HEK293 (cell line): ENCODE measurements around the gene OR2F1.

Source experiments
- CTCF ChIA-PET: fragments of 350-600 bp; formaldehyde crosslinking; extraction: SDS; loops from one replicate; lab custom pipeline; 2021; ENCODE audit warnings: antibody characterized with exemption; lab: Yijun Ruan, JAX
- POLR2A ChIA-PET: fragments of 300-600 bp; formaldehyde crosslinking; extraction: SDS; loops from one replicate; lab custom pipeline; 2020; ENCODE audit warnings: antibody characterized with exemption, inconsistent platforms; lab: Yijun Ruan, JAX
- H3K27ac ChIP-seq: fragments of 200-500 bp; sonication (Bioruptor generic); 2 replicates; pipeline ENCODE4 v1.5.1; 2014; ENCODE audit warnings: low read depth, low read length, control low read depth, inconsistent platforms; ENCODE audit errors: extremely low read depth
- H3K36me3 ChIP-seq, 2 experiments: fragments of 200-500 bp in 1 of 2; sonication (Bioruptor generic) in 1 of 2; 1 replicate in 1 of 2; 2 replicates in 1 of 2; pipeline ENCODE4 v1.5.1; 2014 to 2017; ENCODE audit warnings: inconsistent platforms in 2 of 2, low read length in 2 of 2; ENCODE audit not compliant: control insufficient read depth in 2 of 2, insufficient read depth in 1 of 2
- H3K4me1 ChIP-seq: fragments of 200-500 bp; sonication (Bioruptor generic); 2 replicates; pipeline ENCODE4 v1.5.1; 2014; ENCODE audit warnings: mild to moderate bottlenecking, low read length, inconsistent platforms; ENCODE audit not compliant: control insufficient read depth, insufficient read depth
- H3K4me3 ChIP-seq: 2 replicates; pipeline ENCODE4 v1.5.1; 2011; ENCODE audit warnings: low read depth, mild to moderate bottlenecking, control low read depth, low read length, moderate library complexity
- H3K9me3 ChIP-seq: fragments of 200-500 bp; sonication (Bioruptor generic); 2 replicates; pipeline ENCODE4 v1.5.1; 2014; ENCODE audit warnings: low read depth, low read length, inconsistent platforms; ENCODE audit not compliant: control insufficient read depth, insufficient read depth
- EGR2 ChIP-seq: fragments of 450-650 bp; formaldehyde crosslinking; IDR thresholded peaks from 2 replicates; pipeline ENCODE4 v1.5.1; 2016; ENCODE audit warnings: low read depth, missing biosample characterization, missing genetic modification characterization
- GLI2 ChIP-seq: fragments of 450-650 bp; formaldehyde crosslinking; IDR thresholded peaks from 2 replicates; pipeline ENCODE4; 2017; ENCODE audit warnings: missing biosample characterization, missing genetic modification characterization, low read depth, borderline replicate concordance
- KLF1 ChIP-seq: fragments of 450-650 bp; formaldehyde crosslinking; IDR thresholded peaks from 2 replicates; pipeline ENCODE4 v1.5.1; 2016; ENCODE audit warnings: missing biosample characterization, missing genetic modification characterization
- OSR2 ChIP-seq: fragments of 450-650 bp; formaldehyde crosslinking; IDR thresholded peaks from 2 replicates; pipeline ENCODE4 v1.5.1; 2016; ENCODE audit warnings: missing biosample characterization, missing genetic modification characterization
- ZEB2 ChIP-seq: fragments of 450-650 bp; formaldehyde crosslinking; IDR thresholded peaks from 2 replicates; pipeline ENCODE4 v1.5.1; 2016; ENCODE audit warnings: missing biosample characterization, missing genetic modification characterization
- ZFHX2 ChIP-seq: fragments of 450-650 bp; formaldehyde crosslinking; conservative IDR thresholded peaks from 2 replicates; pipeline ENCODE4 v1.5.1; 2016; ENCODE audit warnings: missing biosample characterization, missing genetic modification characterization
- ZNF24 ChIP-seq: fragments of 450-650 bp; formaldehyde crosslinking; IDR thresholded peaks from 2 replicates; pipeline ENCODE4 v1.5.1; 2016; ENCODE audit warnings: missing biosample characterization, missing genetic modification characterization
- ZNF26 ChIP-seq: fragments of 450-650 bp; formaldehyde crosslinking; IDR thresholded peaks from 2 replicates; pipeline ENCODE4 v1.5.1; 2016; ENCODE audit warnings: missing biosample characterization, missing genetic modification characterization
- ZNF274 ChIP-seq, 2 experiments: fragments of 200-500 bp in 1 of 2; fragments of 450-650 bp in 1 of 2; sonication (Bioruptor generic) in 1 of 2; formaldehyde crosslinking in 1 of 2; IDR thresholded peaks; 2 replicates each; pipeline versions ENCODE4 v1.5.1 to v1.6.1; 2014 to 2016; ENCODE audit warnings: borderline replicate concordance in 1 of 2, inconsistent platforms in 1 of 2, low read length in 1 of 2, missing biosample characterization in 1 of 2, missing genetic modification characterization in 1 of 2
- ZNF48 ChIP-seq: fragments of 450-650 bp; formaldehyde crosslinking; IDR thresholded peaks from 2 replicates; pipeline ENCODE4 v1.5.1; 2016; ENCODE audit warnings: missing biosample characterization, missing genetic modification characterization
- ZNF488 ChIP-seq: fragments of 450-650 bp; formaldehyde crosslinking; IDR thresholded peaks from 2 replicates; pipeline ENCODE4 v1.5.1; 2016; ENCODE audit warnings: missing biosample characterization, missing genetic modification characterization
- ZNF514 ChIP-seq: fragments of 450-650 bp; formaldehyde crosslinking; IDR thresholded peaks from 2 replicates; pipeline ENCODE4 v1.5.1; 2016; ENCODE audit warnings: missing biosample characterization, missing genetic modification characterization
- ZNF529 ChIP-seq: fragments of 450-650 bp; formaldehyde crosslinking; IDR thresholded peaks from 2 replicates; pipeline ENCODE4 v1.5.1; 2017; ENCODE audit warnings: missing genetic modification characterization, missing biosample characterization; ENCODE audit not compliant: insufficient replicate concordance
- ZNF549 ChIP-seq: fragments of 450-650 bp; IDR thresholded peaks from 2 replicates; pipeline ENCODE4 v1.5.1; 2018; ENCODE audit warnings: missing biosample characterization, missing genetic modification characterization, mild to moderate bottlenecking, inconsistent platforms, moderate library complexity
- ZNF623 ChIP-seq: fragments of 450-650 bp; formaldehyde crosslinking; IDR thresholded peaks from 2 replicates; pipeline ENCODE4 v1.5.1; 2016; ENCODE audit warnings: missing biosample characterization, missing genetic modification characterization
- ZNF626 ChIP-seq: fragments of 450-650 bp; sonication (Bioruptor Pico); formaldehyde crosslinking; IDR thresholded peaks from 2 replicates; pipeline ENCODE4 v1.5.1; 2018; ENCODE audit warnings: missing biosample characterization, missing genetic modification characterization, inconsistent platforms
- ZNF692 ChIP-seq: fragments of 450-650 bp; formaldehyde crosslinking; IDR thresholded peaks from 2 replicates; pipeline ENCODE4 v1.5.1; 2016; ENCODE audit warnings: missing biosample characterization, missing genetic modification characterization
- ZSCAN30 ChIP-seq: fragments of 450-650 bp; IDR thresholded peaks from 2 replicates; pipeline ENCODE4 v1.5.1; 2018; ENCODE audit warnings: missing biosample characterization, mild to moderate bottlenecking, missing genetic modification characterization, moderate library complexity
- TF ChIP-seq, protein P1 (sequence below): fragments of 450-650 bp; formaldehyde crosslinking; IDR thresholded peaks from 2 replicates; pipeline ENCODE4 v1.5.1; 2017; ENCODE audit warnings: missing biosample characterization, missing genetic modification characterization
- TF ChIP-seq, protein P2 (sequence below): fragments of 450-650 bp; formaldehyde crosslinking; IDR thresholded peaks from 2 replicates; pipeline ENCODE4 v1.5.1; 2016; ENCODE audit warnings: missing biosample characterization, missing genetic modification characterization

The OR2F1 gene

GRCh38 chr7:143954135-143954534 is 509 bp upstream of the OR2F1 start (continued):
- TF ChIP-seq ZNF488 (tag by site-specific recombination) (no peak), ZNF24 (no peak), ZNF549 (tag by site-specific recombination) (no peak)

DNA sequence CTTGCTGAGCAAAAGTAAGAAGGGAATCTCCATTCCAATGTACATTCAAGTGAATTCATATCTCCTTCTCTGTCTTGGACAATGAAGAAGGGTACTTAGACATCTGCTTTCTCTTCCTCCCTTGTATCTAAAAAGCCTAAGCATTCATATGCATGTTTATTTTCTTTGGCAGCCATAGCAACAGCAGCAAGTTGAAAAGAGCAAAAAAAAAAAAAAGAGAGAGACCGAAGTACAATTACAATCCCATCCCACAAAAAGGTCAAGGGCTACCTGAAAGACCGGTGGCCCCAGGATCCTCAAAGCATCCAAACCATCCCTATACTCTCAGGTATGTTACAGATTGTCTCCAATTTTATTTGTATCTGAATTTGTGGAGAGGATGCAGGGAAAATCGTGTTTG is 4.1 kb downstream of the OR2F1 start:
- TF ChIP-seq ZNF26 (tag by site-specific recombination) (no peak), ZNF529 (no peak), ZNF626 (no peak), ZNF48 (no peak), ZNF274 (IDR thresholded peaks at IDR 0.05; ENCODE audit: low read length) (no peak), ZNF274 (tag by site-specific recombination; IDR thresholded peaks at IDR 0.05; ENCODE audit: borderline replicate concordance) (no peak), GLI2 (tag by site-specific recombination) (no peak), ZNF692 (tag by site-specific recombination) (no peak)
- TF ChIP-seq, protein P1, sequence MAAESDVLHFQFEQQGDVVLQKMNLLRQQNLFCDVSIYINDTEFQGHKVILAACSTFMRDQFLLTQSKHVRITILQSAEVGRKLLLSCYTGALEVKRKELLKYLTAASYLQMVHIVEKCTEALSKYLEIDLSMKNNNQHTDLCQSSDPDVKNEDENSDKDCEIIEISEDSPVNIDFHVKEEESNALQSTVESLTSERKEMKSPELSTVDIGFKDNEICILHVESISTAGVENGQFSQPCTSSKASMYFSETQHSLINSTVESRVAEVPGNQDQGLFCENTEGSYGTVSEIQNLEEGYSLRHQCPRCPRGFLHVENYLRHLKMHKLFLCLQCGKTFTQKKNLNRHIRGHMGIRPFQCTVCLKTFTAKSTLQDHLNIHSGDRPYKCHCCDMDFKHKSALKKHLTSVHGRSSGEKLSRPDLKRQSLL = no peak
- no peaks in the 10 kb centered on the region for H3K4me1 ChIP-seq
- H3K27ac ChIP-seq = no peak overlapping the region
- ChIA-PET POLR2A (no interaction called here), CTCF (no interaction called here)
- H3K36me3 ChIP-seq = no peaks in the 10 kb centered on the region
- H3K4me3 ChIP-seq = no peak overlapping the region
- H3K9me3 ChIP-seq = no peaks in the 10 kb centered on the region

GRCh38 chr7:143960813-143961610 is 6.4 kb downstream of the OR2F1 start:
- Histone ChIP-seq H3K36me3 (no peaks in the 10 kb centered on the region), H3K4me1 (no peaks in the 10 kb centered on the region)
- CTCF ChIA-PET = no interaction called here
- POLR2A ChIA-PET = no interaction called here
- TF ChIP-seq EGR2 (tag by site-specific recombination) (peak; percentile 49), KLF1 (tag by site-specific recombination) (no peak), ZFHX2 (0 out of 2 replicates have a peak, but pooled peaks have one; percentile 8)
- TF ChIP-seq, all 188 proteins: peak for 2
- no peaks in the 10 kb centered on the region for H3K9me3 ChIP-seq
- no peak overlapping the region for H3K4me3 ChIP-seq
- H3K27ac ChIP-seq = no peak overlapping the region

- POLR2A ChIA-PET = no interaction called here
- TF ChIP-seq ZNF514 (tag by site-specific recombination) = no peak
- TF ChIP-seq ZNF24 = no peak
- no peak for TF ChIP-seq OSR2 (tag by site-specific recombination)
- no peak for TF ChIP-seq ZSCAN30
- TF ChIP-seq ZNF623 (tag by site-specific recombination) = no peak
- TF ChIP-seq, protein P2, sequence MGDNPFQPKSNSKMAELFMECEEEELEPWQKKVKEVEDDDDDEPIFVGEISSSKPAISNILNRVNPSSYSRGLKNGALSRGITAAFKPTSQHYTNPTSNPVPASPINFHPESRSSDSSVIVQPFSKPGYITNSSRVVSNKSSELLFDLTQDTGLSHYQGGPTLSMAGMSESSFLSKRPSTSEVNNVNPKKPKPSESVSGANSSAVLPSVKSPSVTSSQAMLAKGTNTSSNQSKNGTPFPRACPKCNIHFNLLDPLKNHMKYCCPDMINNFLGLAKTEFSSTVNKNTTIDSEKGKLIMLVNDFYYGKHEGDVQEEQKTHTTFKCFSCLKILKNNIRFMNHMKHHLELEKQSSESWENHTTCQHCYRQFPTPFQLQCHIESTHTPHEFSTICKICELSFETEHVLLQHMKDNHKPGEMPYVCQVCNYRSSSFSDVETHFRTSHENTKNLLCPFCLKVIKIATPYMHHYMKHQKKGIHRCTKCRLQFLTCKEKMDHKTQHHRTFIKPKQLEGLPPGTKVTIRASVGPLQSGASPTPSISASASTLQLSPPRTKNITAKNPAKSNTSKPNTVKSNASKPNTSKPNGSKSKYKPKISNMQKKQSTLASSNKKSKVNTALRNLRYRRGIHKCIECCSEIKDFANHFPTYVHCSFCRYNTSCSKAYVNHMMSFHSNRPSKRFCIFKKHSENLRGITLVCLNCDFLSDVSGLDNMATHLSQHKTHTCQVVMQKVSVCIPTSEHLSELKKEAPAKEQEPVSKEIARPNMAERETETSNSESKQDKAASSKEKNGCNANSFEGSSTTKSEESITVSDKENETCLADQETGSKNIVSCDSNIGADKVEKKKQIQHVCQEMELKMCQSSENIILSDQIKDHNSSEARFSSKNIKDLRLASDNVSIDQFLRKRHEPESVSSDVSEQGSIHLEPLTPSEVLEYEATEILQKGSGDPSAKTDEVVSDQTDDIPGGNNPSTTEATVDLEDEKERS = no peak
- TF ChIP-seq ZEB2 (tag by site-specific recombination) = no peak
- CTCF ChIA-PET = interaction anchor here (0.9 kb wide), 1 partner anchor 10 kb away, joined by 4 read pairs; no protein-coding TSS in a partner anchor
- H3K36me3 ChIP-seq = no peaks in the 10 kb centered on the region
- no peak overlapping the region for H3K27ac ChIP-seq
- no peak overlapping the region for H3K4me3 ChIP-seq
- H3K9me3 ChIP-seq = no peaks in the 10 kb centered on the region
- H3K4me1 ChIP-seq = no peaks in the 10 kb centered on the region
These were observed 10.6 kb downstream of the OR2F1 start for GRCh38 chr7:143965280-143965679.
